Keratinocyte (primary cell): ENCODE data around the gene DBNDD1.

Source experiments
- EZH2 ChIP-seq: IDR thresholded peaks from one replicate; pipeline ENCODE4 v1.6.1; 2012; ENCODE audit warnings: inconsistent platforms, mild to moderate bottlenecking, low read length, moderate library complexity
- TF ChIP-seq, protein P1 (sequence below), 3 experiments: IDR thresholded peaks in 1 of 3; conservative IDR thresholded peaks in 1 of 3; optimal IDR thresholded peaks in 1 of 3; 2 replicates in 2 of 3; 3 replicates in 1 of 3; pipeline versions ENCODE3 to v1.5.1; 2011; ENCODE audit warnings: low read length in 3 of 3, mild to moderate bottlenecking in 3 of 3, moderate library complexity in 2 of 3, control low read depth in 1 of 3, inconsistent platforms in 1 of 3; ENCODE audit not compliant: insufficient read depth in 2 of 3; ENCODE audit errors: extremely low read depth in 1 of 3

DNA sequence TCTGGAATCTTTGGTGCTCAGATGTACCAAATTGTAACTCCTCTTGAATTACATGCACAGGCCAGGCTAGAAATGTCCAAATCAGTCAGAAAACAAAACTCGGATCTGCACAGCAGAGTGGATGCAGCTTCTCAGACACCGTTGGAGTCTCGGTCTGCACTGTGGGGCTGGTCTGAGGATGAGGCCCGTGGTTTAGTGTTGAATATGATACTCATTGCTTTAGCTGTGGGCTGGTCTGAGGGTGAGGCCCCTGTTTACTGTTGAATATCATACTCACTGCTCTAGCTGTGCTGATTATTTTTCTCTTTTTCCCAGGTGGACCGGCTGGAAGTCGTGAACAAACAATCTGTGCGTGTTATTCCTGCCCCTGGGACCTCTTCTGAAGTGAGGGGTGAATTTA, 35.0 kb downstream of the DBNDD1 start:
- TF ChIP-seq, protein P1, sequence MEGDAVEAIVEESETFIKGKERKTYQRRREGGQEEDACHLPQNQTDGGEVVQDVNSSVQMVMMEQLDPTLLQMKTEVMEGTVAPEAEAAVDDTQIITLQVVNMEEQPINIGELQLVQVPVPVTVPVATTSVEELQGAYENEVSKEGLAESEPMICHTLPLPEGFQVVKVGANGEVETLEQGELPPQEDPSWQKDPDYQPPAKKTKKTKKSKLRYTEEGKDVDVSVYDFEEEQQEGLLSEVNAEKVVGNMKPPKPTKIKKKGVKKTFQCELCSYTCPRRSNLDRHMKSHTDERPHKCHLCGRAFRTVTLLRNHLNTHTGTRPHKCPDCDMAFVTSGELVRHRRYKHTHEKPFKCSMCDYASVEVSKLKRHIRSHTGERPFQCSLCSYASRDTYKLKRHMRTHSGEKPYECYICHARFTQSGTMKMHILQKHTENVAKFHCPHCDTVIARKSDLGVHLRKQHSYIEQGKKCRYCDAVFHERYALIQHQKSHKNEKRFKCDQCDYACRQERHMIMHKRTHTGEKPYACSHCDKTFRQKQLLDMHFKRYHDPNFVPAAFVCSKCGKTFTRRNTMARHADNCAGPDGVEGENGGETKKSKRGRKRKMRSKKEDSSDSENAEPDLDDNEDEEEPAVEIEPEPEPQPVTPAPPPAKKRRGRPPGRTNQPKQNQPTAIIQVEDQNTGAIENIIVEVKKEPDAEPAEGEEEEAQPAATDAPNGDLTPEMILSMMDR (optimal IDR thresholded peaks at IDR 0.05 in 1 of 3, IDR thresholded peaks at IDR 0.05 in 1 of 3, conservative IDR thresholded peaks at IDR 0.05 in 1 of 3; ENCODE audit: extremely low read depth in 1 of 3, insufficient read depth in 2 of 3, low read length in 3 of 3), result no peak
- no peak for TF ChIP-seq EZH2
